HCT116 (cell line): ENCODE results near the gene PACS2. TPM values are rescaled to one million over a fixed set of nuclear protein-coding genes. Genes with fewer than 3 reads are reported as not detected.

Experiments used
- ATAC-seq: fragments of 200-7000 bp; cut with Tn5 transposase; 2 replicates; pipeline ENCODE4 v1.9.1; 2020; ENCODE audit warnings: mild to moderate bottlenecking, moderate library complexity
- BruUV-seq: library from RNA; stranded (reverse); fragments of 400-500 nt; replicated peaks from 2 replicates; lab custom pipeline; 2021; lab: Mats Ljungman, UMichigan
- CTCF ChIA-PET: fragments of 300-600 bp; sonication (Branson Sonifier 250); formaldehyde crosslinking; loops from one replicate; lab custom pipeline; 2021; ENCODE audit warnings: antibody characterized with exemption; lab: Charles Lee
- POLR2A ChIA-PET: fragments of 300-600, 350-600 bp; sonication (Branson Sonifier 250); formaldehyde crosslinking; loops from one replicate; lab custom pipeline; 2021; ENCODE audit warnings: antibody characterized with exemption; lab: Charles Lee
- RAD21 ChIA-PET, 2 experiments: fragments of 300-600 bp; sonication (Branson Sonifier 250); formaldehyde crosslinking; loops; one replicate each; lab custom pipeline; 2023; ENCODE audit warnings: low total read pairs in 2 of 2; ENCODE audit not compliant: uncharacterized antibody in 2 of 2, unreplicated experiment in 2 of 2, low non-redundant PET in 1 of 2; lab: Charles Lee
- DNase-seq: peaks from one replicate; pipeline ENCODE4 v3.0.0-alpha.2; 2010; ENCODE audit warnings: low read depth, low spot score
- H2AFZ ChIP-seq: fragments of 200-600 bp; shearing (Covaris generic), sonication (generic); 2 replicates; pipeline ENCODE4 v1.6.1; 2017; ENCODE audit warnings: low read depth, mixed run types, mixed read lengths, antibody characterized with exemption, low read length; ENCODE audit not compliant: poor library complexity, severe bottlenecking
- H3K27ac ChIP-seq: 2 replicates; pipeline ENCODE4 v1.5.1; 2012; ENCODE audit warnings: low read depth, low read length
- H3K27me3 ChIP-seq: fragments of 200-600 bp; sonication (generic); 2 replicates; pipeline ENCODE4 v1.6.1; 2016; ENCODE audit warnings: mixed run types, low read length, mixed read lengths; ENCODE audit not compliant: insufficient read depth
- H3K36me3 ChIP-seq, 2 experiments: fragments of 200-500 bp in 1 of 2; fragments of 200-600 bp in 1 of 2; sonication (Bioruptor generic) in 1 of 2; sonication (generic) in 1 of 2; 2 replicates each; pipeline versions ENCODE4 v1.5.1 to v1.6.1; 2014 to 2016; ENCODE audit warnings: low read length in 2 of 2, inconsistent platforms in 1 of 2, mixed read lengths in 1 of 2, mixed run types in 1 of 2; ENCODE audit not compliant: insufficient read depth in 2 of 2, control insufficient read depth in 1 of 2
- H3K4me1 ChIP-seq, 2 experiments: fragments of 200-600 bp in 1 of 2; sonication (generic) in 1 of 2; 2 replicates each; pipeline versions ENCODE4 v1.5.1 to v1.6.1; 2012 to 2017; ENCODE audit warnings: low read length in 2 of 2, inconsistent platforms in 1 of 2, mild to moderate bottlenecking in 1 of 2, mixed read lengths in 1 of 2, mixed run types in 1 of 2, moderate library complexity in 1 of 2; ENCODE audit not compliant: insufficient read depth in 2 of 2, control insufficient read depth in 1 of 2
- H3K4me2 ChIP-seq: fragments of 200-600 bp; sonication (generic); 2 replicates; pipeline ENCODE4 v1.6.1; 2017; ENCODE audit warnings: mixed run types, low read length, mixed read lengths
- H3K4me3 ChIP-seq, 2 experiments: fragments of 200-600 bp in 1 of 2; sonication (generic) in 1 of 2; replicated peaks in 1 of 2; 2 replicates each; pipeline ENCODE4 v1.5.1; 2011 to 2016; ENCODE audit warnings: low read length in 2 of 2, control low read depth in 1 of 2, low read depth in 1 of 2, mild to moderate bottlenecking in 1 of 2, mixed read lengths in 1 of 2, mixed run types in 1 of 2
- H3K79me2 ChIP-seq: fragments of 200-600 bp; sonication (generic); 2 replicates; pipeline ENCODE4 v1.6.1; 2017; ENCODE audit warnings: mild to moderate bottlenecking, mixed run types, low read length, moderate library complexity, mixed read lengths; ENCODE audit not compliant: insufficient read depth
- H3K9ac ChIP-seq: fragments of 200-600 bp; sonication (generic); 2 replicates; pipeline ENCODE4 v1.6.1; 2016; ENCODE audit warnings: low read length, mixed read lengths
- H3K9me2 ChIP-seq: fragments of 200-600 bp; sonication (generic), shearing (Covaris generic); 2 replicates; pipeline ENCODE4 v1.6.1; 2017; ENCODE audit warnings: mixed run types, mild to moderate bottlenecking, moderate library complexity; ENCODE audit not compliant: insufficient read depth
- H3K9me3 ChIP-seq, 2 experiments: fragments of 200-500 bp in 1 of 2; fragments of 200-600 bp in 1 of 2; sonication (Bioruptor generic) in 1 of 2; sonication (generic) in 1 of 2; 2 replicates each; pipeline ENCODE4 v1.6.1; 2014 to 2017; ENCODE audit warnings: low read length in 2 of 2, mixed read lengths in 2 of 2, inconsistent platforms in 1 of 2, low read depth in 1 of 2, mild to moderate bottlenecking in 1 of 2, mixed run types in 1 of 2, moderate library complexity in 1 of 2; ENCODE audit not compliant: control insufficient read depth in 1 of 2, insufficient read depth in 1 of 2
- H4K20me1 ChIP-seq: fragments of 200-600 bp; sonication (generic), shearing (Covaris generic); 2 replicates; pipeline ENCODE4 v1.6.1; 2017; ENCODE audit warnings: mixed run types, mild to moderate bottlenecking, moderate library complexity; ENCODE audit not compliant: insufficient read depth
- ATF3 ChIP-seq: IDR thresholded peaks from 2 replicates; pipeline ENCODE4 v1.6.1; 2012
- CBX3 ChIP-seq: IDR thresholded peaks from 2 replicates; pipeline ENCODE4 v1.6.1; 2012; ENCODE audit warnings: low read depth
- CTCF ChIP-seq, 3 experiments: fragments of 200-600 bp in 1 of 3; sonication (generic) in 1 of 3; IDR thresholded peaks in 2 of 3; conservative IDR thresholded peaks in 1 of 3; 2 replicates each; pipeline ENCODE4 v1.5.1; 2012 to 2017; ENCODE audit warnings: low read depth in 2 of 3, low read length in 2 of 3, antibody characterized with exemption in 1 of 3, borderline replicate concordance in 1 of 3, control low read depth in 1 of 3, mild to moderate bottlenecking in 1 of 3, mixed read lengths in 1 of 3, mixed run types in 1 of 3, moderate library complexity in 1 of 3; ENCODE audit not compliant: insufficient read depth in 1 of 3
- ELF1 ChIP-seq: IDR thresholded peaks from 2 replicates; pipeline ENCODE4 v1.6.1; 2012; ENCODE audit warnings: low read depth, borderline replicate concordance
- EZH2 ChIP-seq: fragments of 200-600 bp; sonication (generic); IDR thresholded peaks from 2 replicates; pipeline ENCODE4 v1.6.1; 2017; ENCODE audit warnings: antibody characterized with exemption, mixed run types
- EZH2phosphoT487 ChIP-seq: fragments of 200-600 bp; IDR thresholded peaks from 2 replicates; pipeline ENCODE4 v1.6.1; 2018; ENCODE audit warnings: antibody characterized with exemption, borderline replicate concordance
- FOSL1 ChIP-seq: IDR thresholded peaks from 2 replicates; pipeline ENCODE4 v1.6.1; 2012; ENCODE audit warnings: low read depth
- MAX ChIP-seq: IDR thresholded peaks from 2 replicates; pipeline ENCODE4 v1.6.1; 2012
- POLR2A ChIP-seq: IDR thresholded peaks from 2 replicates; pipeline ENCODE4 v1.7.0; 2011; ENCODE audit warnings: borderline replicate concordance; ENCODE audit not compliant: insufficient read depth, insufficient read length; ENCODE audit errors: extremely low read depth
- POLR2AphosphoS5 ChIP-seq: IDR thresholded peaks from 2 replicates; pipeline ENCODE4 v1.6.1; 2011; ENCODE audit warnings: mild to moderate bottlenecking, low read depth, low read length, moderate library complexity
- RAD21 ChIP-seq: IDR thresholded peaks from 2 replicates; pipeline ENCODE4 v1.6.1; 2012; ENCODE audit warnings: low read depth, mild to moderate bottlenecking
- REST ChIP-seq: IDR thresholded peaks from 2 replicates; pipeline ENCODE4 v1.6.1; 2012; ENCODE audit warnings: low read depth
- SIN3A ChIP-seq: IDR thresholded peaks from 2 replicates; pipeline ENCODE4 v1.6.1; 2012; ENCODE audit warnings: low read depth
- SP1 ChIP-seq: IDR thresholded peaks from 2 replicates; pipeline ENCODE4 v1.6.1; 2012; ENCODE audit warnings: low read depth
- TCF7L2 ChIP-seq: IDR thresholded peaks from 2 replicates; pipeline ENCODE4 v1.7.0; 2011; ENCODE audit warnings: borderline replicate concordance, inconsistent platforms; ENCODE audit not compliant: insufficient read depth, insufficient read length; ENCODE audit errors: extremely low read depth
- YY1 ChIP-seq: IDR thresholded peaks from 2 replicates; pipeline ENCODE4 v1.6.1; 2011; ENCODE audit warnings: low read length, low read depth, moderate library complexity, mild to moderate bottlenecking; ENCODE audit not compliant: insufficient replicate concordance; ENCODE audit errors: extremely low read depth
- ZFX ChIP-seq: fragments of 450-650 bp; IDR thresholded peaks from 2 replicates; pipeline ENCODE4 v1.6.1; 2017
- intact Hi-C: fragments of 100-400 bp; cut with micrococcal nuclease; formaldehyde crosslinking; loops from 2 replicates; pipeline ENCODE4 v1.10.0; 2022
- total RNA-seq: library from RNA; stranded (reverse); gene quantifications from one replicate; pipeline ENCODE4 v1.2.1, GENCODE V29; 2021; ENCODE audit not compliant: unreplicated experiment

The PACS2 gene
- total RNA-seq, 1 experiment from 2014 or later, result 75.5 TPM

- TF ChIP-seq CBX3 (no peak), ATF3 (no peak), POLR2AphosphoS5 (no peak), SP1 (no peak), SIN3A (no peak), CTCF (IDR thresholded peaks at IDR 0.05 in 2 of 3, conservative IDR thresholded peaks at IDR 0.05 in 1 of 3; ENCODE audit: borderline replicate concordance in 1 of 3, insufficient read depth in 1 of 3, low read depth in 2 of 3, low read length in 2 of 3) (peak in 2 of 3 experiments; percentile 22 to 32; a peak in 2 of 6 replicates), ELF1 (no peak), EZH2 (no peak), RAD21 (peak; percentile 42; the same call in 1 of the 2 replicates), REST (no peak), ZFX (no peak), MAX (no peak), YY1 (no peak), TCF7L2 (peak; percentile 55), EZH2phosphoT487 (no peak), POLR2A (no peak), FOSL1 (no peak)
- H3K4me3 ChIP-seq, result no peak overlapping the region
- H3K9me2 ChIP-seq, result no peaks in the 10 kb centered on the region
- BruUV-seq, result no TSS peak
- intact Hi-C loops, result no loop called here
- ATAC-seq, result no peak
- H3K9me3 ChIP-seq, result no peaks in the 10 kb centered on the region
- no peak overlapping the region for H3K4me2 ChIP-seq
- ChIA-PET POLR2A (no interaction called here), CTCF (no interaction called here), RAD21 (no interaction called here)
- no peak overlapping the region for H3K27ac ChIP-seq
- no peaks in the 10 kb centered on the region for H4K20me1 ChIP-seq
- H3K36me3 ChIP-seq, result peaks cover 0 to 3% of the 10 kb centered on the region in 2 experiments; a peak in 1 of 4 replicates
- no peak for DNase-seq
- no peak overlapping the region for H3K9ac ChIP-seq
- H3K27me3 ChIP-seq, result no peaks in the 10 kb centered on the region
- H2AFZ ChIP-seq, result no peak overlapping the region
- H3K4me1 ChIP-seq, result no peaks in the 10 kb centered on the region
- peaks cover 59% of the 10 kb centered on the region for H3K79me2 ChIP-seq
Measured at GRCh38 chr14:105281371-105282097, 33.0 kb upstream of the PACS2 start.
